ENCODE measurements around the gene CYGB. TPM values are rescaled to one million over a fixed set of nuclear protein-coding genes. Genes with fewer than 3 reads are reported as not detected.

CYGB gene
- total RNA-seq, 2 experiments from 2014 or later, result 0.44 to 0.57 TPM

DNA sequence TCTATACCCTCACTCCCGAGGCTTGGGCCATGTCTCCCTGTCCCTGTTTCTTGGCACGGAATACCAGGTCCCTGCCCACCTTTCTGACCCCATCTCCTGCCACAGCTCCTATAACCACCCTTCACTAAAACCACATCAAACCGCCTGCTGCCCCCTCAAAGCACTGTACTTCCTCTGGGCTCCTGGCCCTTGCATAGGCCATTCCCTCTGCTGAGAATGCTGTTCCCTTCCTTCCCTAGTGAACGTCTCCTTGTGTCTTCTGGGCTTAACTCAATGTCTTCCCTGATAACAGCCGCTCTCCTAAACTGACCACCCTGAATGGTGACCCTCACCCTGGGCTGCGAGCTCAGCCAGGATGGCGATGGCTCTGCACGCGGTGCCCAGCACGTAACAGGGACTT is 59.4 kb downstream of the CYGB start:
- Histone ChIP-seq H3K4me2 (ENCODE audit: low read length) (no peak overlapping the region), H3K4me1 (ENCODE audit: insufficient read depth, low read length, poor library complexity, severe bottlenecking) (peaks cover 53% of the 10 kb centered on the region), H3K79me2 (ENCODE audit: insufficient read depth, low read depth, low read length) (peaks cover 6% of the 10 kb centered on the region; the same call in 1 of the 2 replicates), H3K9me3 (ENCODE audit: low read length) (no peaks in the 10 kb centered on the region), H3K27ac (ENCODE audit: low read depth, low read length, poor library complexity, severe bottlenecking) (no peak overlapping the region), H3K4me3 (ENCODE audit: low read depth, low read length, poor library complexity, severe bottlenecking) (no peak overlapping the region), H3K9me2 (ENCODE audit: insufficient read depth, low read length) (no peaks in the 10 kb centered on the region), H2AFZ (ENCODE audit: low read length) (no peak overlapping the region), H4K20me1 (ENCODE audit: insufficient read depth, low read length) (no peaks in the 10 kb centered on the region), H3K36me3 (ENCODE audit: insufficient read depth, low read length) (peaks cover 64% of the 10 kb centered on the region)
- DNase-seq (ENCODE audit: low spot score), result no peak
- intact Hi-C loops (cut with micrococcal nuclease; ENCODE audit: unreplicated experiment), result no loop called here
- CTCF ChIA-PET (ENCODE audit: unreplicated experiment), result no interaction called here
- TF ChIP-seq, protein P1, sequence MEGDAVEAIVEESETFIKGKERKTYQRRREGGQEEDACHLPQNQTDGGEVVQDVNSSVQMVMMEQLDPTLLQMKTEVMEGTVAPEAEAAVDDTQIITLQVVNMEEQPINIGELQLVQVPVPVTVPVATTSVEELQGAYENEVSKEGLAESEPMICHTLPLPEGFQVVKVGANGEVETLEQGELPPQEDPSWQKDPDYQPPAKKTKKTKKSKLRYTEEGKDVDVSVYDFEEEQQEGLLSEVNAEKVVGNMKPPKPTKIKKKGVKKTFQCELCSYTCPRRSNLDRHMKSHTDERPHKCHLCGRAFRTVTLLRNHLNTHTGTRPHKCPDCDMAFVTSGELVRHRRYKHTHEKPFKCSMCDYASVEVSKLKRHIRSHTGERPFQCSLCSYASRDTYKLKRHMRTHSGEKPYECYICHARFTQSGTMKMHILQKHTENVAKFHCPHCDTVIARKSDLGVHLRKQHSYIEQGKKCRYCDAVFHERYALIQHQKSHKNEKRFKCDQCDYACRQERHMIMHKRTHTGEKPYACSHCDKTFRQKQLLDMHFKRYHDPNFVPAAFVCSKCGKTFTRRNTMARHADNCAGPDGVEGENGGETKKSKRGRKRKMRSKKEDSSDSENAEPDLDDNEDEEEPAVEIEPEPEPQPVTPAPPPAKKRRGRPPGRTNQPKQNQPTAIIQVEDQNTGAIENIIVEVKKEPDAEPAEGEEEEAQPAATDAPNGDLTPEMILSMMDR (conservative IDR thresholded peaks at IDR 0.05; ENCODE audit: low read length), result no peak
- no peak for TF ChIP-seq EZH2phosphoT487 (IDR thresholded peaks at IDR 0.05; ENCODE audit: borderline replicate concordance, low read depth, low read length)
- POLR2A ChIA-PET, result interaction anchor here (0.9 to 1.3 kb wide), 3 partner anchors 21 to 29 kb away, joined by 3 read pairs; no protein-coding TSS in a partner anchor
- no TSS peak for BruUV-seq (replicated peaks)

DNA sequence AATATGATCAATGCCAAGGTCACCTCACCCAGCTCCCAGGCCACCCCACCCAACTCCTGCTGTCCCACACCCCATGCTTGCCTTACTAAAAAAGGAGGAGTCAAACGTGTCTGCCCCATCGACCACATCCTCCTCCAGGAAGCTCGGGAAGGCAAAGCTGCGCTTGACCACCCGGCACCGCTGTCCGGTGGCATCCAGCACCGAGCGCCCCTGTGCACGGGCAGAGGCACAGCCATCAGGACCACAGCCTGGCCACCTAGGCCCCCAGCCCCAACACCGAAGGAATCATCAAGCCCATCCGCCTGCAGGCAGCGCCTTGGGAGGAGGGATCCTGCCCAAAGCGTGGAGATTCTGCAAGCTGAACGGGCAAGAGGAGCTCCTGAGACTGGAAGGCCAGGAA is 59.9 kb downstream of the CYGB start:
- no peak for DNase-seq (ENCODE audit: low spot score)
- Histone ChIP-seq H2AFZ (ENCODE audit: low read length) (no peak overlapping the region), H4K20me1 (ENCODE audit: insufficient read depth, low read length) (no peaks in the 10 kb centered on the region), H3K4me3 (ENCODE audit: low read depth, low read length, poor library complexity, severe bottlenecking) (no peak overlapping the region), H3K27ac (ENCODE audit: low read depth, low read length, poor library complexity, severe bottlenecking) (no peak overlapping the region), H3K79me2 (ENCODE audit: insufficient read depth, low read depth, low read length) (peaks cover 6% of the 10 kb centered on the region; the same call in 1 of the 2 replicates), H3K4me1 (ENCODE audit: insufficient read depth, low read length, poor library complexity, severe bottlenecking) (peaks cover 48% of the 10 kb centered on the region), H3K9me3 (ENCODE audit: low read length) (no peaks in the 10 kb centered on the region), H3K36me3 (ENCODE audit: insufficient read depth, low read length) (peaks cover 69% of the 10 kb centered on the region), H3K9me2 (ENCODE audit: insufficient read depth, low read length) (no peaks in the 10 kb centered on the region), H3K4me2 (ENCODE audit: low read length) (no peak overlapping the region)
- no TSS peak for BruUV-seq (replicated peaks)
- TF ChIP-seq, protein P1 (conservative IDR thresholded peaks at IDR 0.05; ENCODE audit: low read length), result no peak
- no peak for TF ChIP-seq EZH2phosphoT487 (IDR thresholded peaks at IDR 0.05; ENCODE audit: borderline replicate concordance, low read depth, low read length)
- POLR2A ChIA-PET, result interaction anchor here (0.9 to 1.3 kb wide), 3 partner anchors 22 to 26 kb away, joined by 3 read pairs; no protein-coding TSS in a partner anchor
- intact Hi-C loops (cut with micrococcal nuclease; ENCODE audit: unreplicated experiment), result no loop called here
- CTCF ChIA-PET (ENCODE audit: unreplicated experiment), result interaction anchor here (0.5 kb wide), 1 partner anchor 26 kb away, joined by 3 read pairs; no protein-coding TSS in a partner anchor

Small RNA genes lying within 50 kb of the gene (small RNA-seq; reads per million reads assigned to genes)
- not detected for gene SNORD1A
- gene SNORD1B, result 136 reads per million, percentile 99 among the genes with 10 or more reads in this experiment

Other genes starting within 250 kb of the CYGB start
- gene QRICH2, start 229.4 kb downstream of the CYGB start, total RNA-seq (2014; rRNA removed; shearing (Covaris generic)), result 6.7 and 9.4 TPM in 2 replicates
- gene QRICH2, start 229.4 kb downstream of the CYGB start, total RNA-seq (2022), result 5.7 and 7.2 TPM in 2 replicates
- gene PRPSAP1, start 183.8 kb downstream of the CYGB start, total RNA-seq (2014; rRNA removed; shearing (Covaris generic)), result 52.6 and 53.3 TPM in 2 replicates
- 111 and 130 TPM in 2 replicates for gene PRPSAP1, start 183.8 kb downstream of the CYGB start, total RNA-seq (2022)
- gene SPHK1, start 153.1 kb downstream of the CYGB start, total RNA-seq (2014; rRNA removed; shearing (Covaris generic)), result 0.28 and 0.36 TPM in 2 replicates
- 0.22 and 0.78 TPM in 2 replicates for gene SPHK1, start 153.1 kb downstream of the CYGB start, total RNA-seq (2022)
- gene UBE2O, start 84.6 kb downstream of the CYGB start, total RNA-seq (2014; rRNA removed; shearing (Covaris generic)), result 43.4 and 55.1 TPM in 2 replicates
- 71.0 and 79.6 TPM in 2 replicates for gene UBE2O, start 84.6 kb downstream of the CYGB start, total RNA-seq (2022)
- gene AANAT, start 70.1 kb downstream of the CYGB start, total RNA-seq (2014; rRNA removed; shearing (Covaris generic)), result not detected in 2 replicates
- gene AANAT, start 70.1 kb downstream of the CYGB start, total RNA-seq (2022), result not detected in 2 replicates
- gene RHBDF2, start 36.3 kb downstream of the CYGB start, total RNA-seq (2014; rRNA removed; shearing (Covaris generic)), result 122 and 144 TPM in 2 replicates
- 158 and 173 TPM in 2 replicates for gene RHBDF2, start 36.3 kb downstream of the CYGB start, total RNA-seq (2022)
- gene PRCD, start 2.3 kb upstream of the CYGB start, total RNA-seq (2014; rRNA removed; shearing (Covaris generic)), result 5.7 and 6.3 TPM in 2 replicates
- gene PRCD, start 2.3 kb upstream of the CYGB start, total RNA-seq (2022), result 11.7 and 15.9 TPM in 2 replicates
- not detected in 2 replicates for gene ST6GALNAC2, start 48.2 kb upstream of the CYGB start, total RNA-seq (2014; rRNA removed; shearing (Covaris generic))
- not detected in 2 replicates for gene ST6GALNAC2, start 48.2 kb upstream of the CYGB start, total RNA-seq (2022)
- gene ST6GALNAC1, start 106.0 kb upstream of the CYGB start, total RNA-seq (2014; rRNA removed; shearing (Covaris generic)), result not detected in 2 replicates
- not detected in 2 replicates for gene ST6GALNAC1, start 106.0 kb upstream of the CYGB start, total RNA-seq (2022)
- gene MXRA7, start 173.3 kb upstream of the CYGB start, total RNA-seq (2014; rRNA removed; shearing (Covaris generic)), result 1.1 and 1.6 TPM in 2 replicates
- 4.9 and 5.3 TPM in 2 replicates for gene MXRA7, start 173.3 kb upstream of the CYGB start, total RNA-seq (2022)
- gene JMJD6, start 188.9 kb upstream of the CYGB start, total RNA-seq (2014; rRNA removed; shearing (Covaris generic)), result 39.9 and 41.2 TPM in 2 replicates
- gene JMJD6, start 188.9 kb upstream of the CYGB start, total RNA-seq (2022), result 46.0 and 71.2 TPM in 2 replicates
- 91.8 and 93.7 TPM in 2 replicates for gene METTL23, start 189.1 kb upstream of the CYGB start, total RNA-seq (2014; rRNA removed; shearing (Covaris generic))
- 82.7 and 102 TPM in 2 replicates for gene METTL23, start 189.1 kb upstream of the CYGB start, total RNA-seq (2022)
- gene SRSF2, start 199.6 kb upstream of the CYGB start, total RNA-seq (2014; rRNA removed; shearing (Covaris generic)), result 1,143 and 2,207 TPM in 2 replicates
- 619 and 683 TPM in 2 replicates for gene SRSF2, start 199.6 kb upstream of the CYGB start, total RNA-seq (2022)
- gene MFSD11, start 200.4 kb upstream of the CYGB start, total RNA-seq (2014; rRNA removed; shearing (Covaris generic)), result 52.6 and 55.1 TPM in 2 replicates
- 63.1 and 68.4 TPM in 2 replicates for gene MFSD11, start 200.4 kb upstream of the CYGB start, total RNA-seq (2022)